GM18867 (cell line): Measurements from ENCODE around the gene PCDHB6.
"Not testable (repeated sequence)": the region's sequence is repeated elsewhere in the genome, so short reads cannot be mapped to it uniquely, and the experiment has no call there.

ENCODE experiments used
- ATAC-seq: cut with Tn5 transposase; IDR thresholded peaks from one replicate; pipeline ENCODE4 v1.9.1; 2021; ENCODE audit warnings: mild to moderate bottlenecking, moderate library complexity; ENCODE audit not compliant: unreplicated experiment

PCDHB6 gene

DNA sequence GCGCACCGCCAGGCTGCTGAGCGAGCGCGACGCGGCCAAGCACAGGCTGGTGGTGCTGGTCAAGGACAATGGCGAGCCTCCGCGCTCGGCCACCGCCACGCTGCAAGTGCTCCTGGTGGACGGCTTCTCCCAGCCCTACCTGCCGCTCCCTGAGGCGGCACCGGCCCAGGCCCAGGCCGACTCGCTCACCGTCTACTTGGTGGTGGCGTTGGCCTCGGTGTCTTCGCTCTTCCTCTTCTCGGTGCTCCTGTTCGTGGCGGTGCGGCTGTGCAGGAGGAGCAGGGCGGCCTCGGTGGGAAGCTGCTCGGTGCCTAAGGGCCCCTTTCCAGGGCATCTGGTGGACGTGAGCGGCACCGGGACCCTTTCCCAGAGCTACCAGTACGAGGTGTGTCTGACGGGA lies 51.8 kb downstream of the PCDHB6 start:
- ATAC-seq = not testable (repeated sequence)
